WTC11 (cell line): ENCODE results near the gene GPRC6A. TPM values are rescaled to one million over a fixed set of nuclear protein-coding genes. Genes with fewer than 3 reads are reported as not detected.

Source experiments
- ATAC-seq: fragments of 200-7000 bp; cut with Tn5 transposase; 2 replicates; pipeline ENCODE4 v1.10.0; 2021; ENCODE audit warnings: mild to moderate bottlenecking, moderate library complexity
- CTCF ChIA-PET: fragments of 300-600 bp; sonication (Branson Sonifier 250); formaldehyde crosslinking; loops from one replicate; lab custom pipeline; 2021; ENCODE audit warnings: antibody characterized with exemption; lab: Charles Lee
- POLR2A ChIA-PET: fragments of 350-600 bp; sonication (Branson Sonifier 250); formaldehyde crosslinking; loops from one replicate; lab custom pipeline; 2021; ENCODE audit warnings: antibody characterized with exemption; lab: Charles Lee
- DNase-seq: peaks from one replicate; pipeline ENCODE4 v3.0.0; 2021; ENCODE audit warnings: low spot score
- H3K27ac Mint-ChIP-seq: 2 replicates; pipeline ENCODE4 v1.8.0; 2021; ENCODE audit warnings: mixed read lengths
- H3K27me3 Mint-ChIP-seq: 2 replicates; pipeline ENCODE4 v1.8.0; 2021; ENCODE audit warnings: low read depth, mild to moderate bottlenecking, moderate library complexity, mixed read lengths
- H3K36me3 Mint-ChIP-seq: 2 replicates; pipeline ENCODE4 v1.8.0; 2021; ENCODE audit warnings: mixed read lengths
- H3K4me1 Mint-ChIP-seq: 2 replicates; pipeline ENCODE4 v1.8.0; 2022; ENCODE audit warnings: mixed read lengths
- H3K4me3 Mint-ChIP-seq: 2 replicates; pipeline ENCODE4 v1.8.0; 2021; ENCODE audit warnings: mild to moderate bottlenecking, moderate library complexity, mixed read lengths
- H3K9me3 Mint-ChIP-seq: 2 replicates; pipeline ENCODE4 v1.8.0; 2021; ENCODE audit warnings: mixed read lengths
- CREM ChIP-seq: sonication (generic); formaldehyde crosslinking; IDR thresholded peaks from 2 replicates; pipeline ENCODE4 v1.8.1; 2022; ENCODE audit warnings: mild to moderate bottlenecking, missing genetic modification reagents, moderate library complexity
- ELF4 ChIP-seq: sonication (generic); formaldehyde crosslinking; IDR thresholded peaks from 2 replicates; pipeline ENCODE4 v1.8.1; 2022; ENCODE audit warnings: low read depth, mild to moderate bottlenecking, moderate library complexity, missing genetic modification reagents
- ETV6 ChIP-seq: sonication (generic); formaldehyde crosslinking; IDR thresholded peaks from 2 replicates; pipeline ENCODE4 v1.8.1; 2022; ENCODE audit warnings: mild to moderate bottlenecking, missing genetic modification reagents
- FOXJ3 ChIP-seq: sonication (generic); formaldehyde crosslinking; IDR thresholded peaks from 2 replicates; pipeline ENCODE4 v1.9.0; 2021; ENCODE audit warnings: missing genetic modification reagents, mild to moderate bottlenecking, borderline replicate concordance
- FOXP1 ChIP-seq: sonication (generic); formaldehyde crosslinking; IDR thresholded peaks from 2 replicates; pipeline ENCODE4 v1.8.0; 2022; ENCODE audit warnings: missing genetic modification reagents, mild to moderate bottlenecking, moderate library complexity, borderline replicate concordance
- GTF2I ChIP-seq: fragments of 250-450 bp; sonication (Bioruptor Pico); conservative IDR thresholded peaks from 2 replicates; pipeline ENCODE4 v1.4.0; 2021; ENCODE audit warnings: mild to moderate bottlenecking
- KAT7 ChIP-seq: sonication (generic); formaldehyde crosslinking; IDR thresholded peaks from 2 replicates; pipeline ENCODE4 v1.8.1; 2023; ENCODE audit warnings: missing genetic modification reagents, mild to moderate bottlenecking, borderline replicate concordance
- MXD4 ChIP-seq: fragments of 250-450 bp; sonication (Bioruptor Pico); IDR thresholded peaks from 2 replicates; pipeline ENCODE4 v1.8.0; 2021; ENCODE audit warnings: mild to moderate bottlenecking, moderate library complexity, borderline replicate concordance
- NFATC4 ChIP-seq: fragments of 250-450 bp; sonication (Bioruptor Pico); IDR thresholded peaks from 2 replicates; pipeline ENCODE4 v1.9.0; 2021; ENCODE audit warnings: mild to moderate bottlenecking
- NR1H2 ChIP-seq: sonication (generic); formaldehyde crosslinking; IDR thresholded peaks from 2 replicates; pipeline ENCODE4 v1.9.0; 2021; ENCODE audit warnings: mild to moderate bottlenecking, moderate library complexity, missing genetic modification reagents
- OVOL2 ChIP-seq: fragments of 250-450 bp; sonication (Bioruptor Pico); IDR thresholded peaks from 2 replicates; pipeline ENCODE4 v1.9.0; 2021; ENCODE audit warnings: mild to moderate bottlenecking, borderline replicate concordance
- SOX15 ChIP-seq: fragments of 250-450 bp; sonication (Bioruptor Pico); IDR thresholded peaks from 2 replicates; pipeline ENCODE4 v1.9.0; 2021; ENCODE audit warnings: mild to moderate bottlenecking
- TCF7 ChIP-seq: sonication (generic); formaldehyde crosslinking; IDR thresholded peaks from 2 replicates; pipeline ENCODE4 v1.8.0; 2022; ENCODE audit warnings: mild to moderate bottlenecking, low read depth, missing genetic modification reagents, moderate library complexity
- ZNF232 ChIP-seq: sonication (generic); formaldehyde crosslinking; IDR thresholded peaks from 2 replicates; pipeline ENCODE4 v1.8.0; 2022; ENCODE audit warnings: mild to moderate bottlenecking, missing genetic modification reagents
- ZNF671 ChIP-seq: fragments of 250-450 bp; sonication (Bioruptor Pico); IDR thresholded peaks from 2 replicates; pipeline ENCODE4 v1.8.0; 2021; ENCODE audit warnings: mild to moderate bottlenecking
- total RNA-seq: library from RNA; stranded (reverse); gene quantifications from 3 replicates; pipeline ENCODE4 v1.2.3, GENCODE V29; 2021
- TF ChIP-seq, protein P1 (sequence below): sonication (generic); formaldehyde crosslinking; IDR thresholded peaks from 2 replicates; pipeline ENCODE4 v1.8.1; 2023; ENCODE audit warnings: mild to moderate bottlenecking, missing genetic modification reagents, borderline replicate concordance
- TF ChIP-seq, protein P2 (sequence below): sonication (generic); formaldehyde crosslinking; IDR thresholded peaks from 2 replicates; pipeline ENCODE4 v1.8.1; 2023; ENCODE audit warnings: mild to moderate bottlenecking, moderate library complexity, missing genetic modification reagents
- TF ChIP-seq, protein P3 (sequence below): sonication (generic); formaldehyde crosslinking; IDR thresholded peaks from 2 replicates; pipeline ENCODE4 v1.8.1; 2023; ENCODE audit warnings: mild to moderate bottlenecking, missing genetic modification reagents, moderate library complexity
- TF ChIP-seq, protein P4 (sequence below): fragments of 200-600 bp; IDR thresholded peaks from 2 replicates; pipeline ENCODE4 v1.8.0; 2022; ENCODE audit warnings: antibody characterized with exemption
- TF ChIP-seq, protein P5 (sequence below): sonication (generic); formaldehyde crosslinking; IDR thresholded peaks from 2 replicates; pipeline ENCODE4 v1.8.0; 2023; ENCODE audit warnings: mild to moderate bottlenecking, missing genetic modification reagents

Gene GPRC6A
- total RNA-seq, 1 experiment from 2014 or later = 0.17 TPM

DNA sequence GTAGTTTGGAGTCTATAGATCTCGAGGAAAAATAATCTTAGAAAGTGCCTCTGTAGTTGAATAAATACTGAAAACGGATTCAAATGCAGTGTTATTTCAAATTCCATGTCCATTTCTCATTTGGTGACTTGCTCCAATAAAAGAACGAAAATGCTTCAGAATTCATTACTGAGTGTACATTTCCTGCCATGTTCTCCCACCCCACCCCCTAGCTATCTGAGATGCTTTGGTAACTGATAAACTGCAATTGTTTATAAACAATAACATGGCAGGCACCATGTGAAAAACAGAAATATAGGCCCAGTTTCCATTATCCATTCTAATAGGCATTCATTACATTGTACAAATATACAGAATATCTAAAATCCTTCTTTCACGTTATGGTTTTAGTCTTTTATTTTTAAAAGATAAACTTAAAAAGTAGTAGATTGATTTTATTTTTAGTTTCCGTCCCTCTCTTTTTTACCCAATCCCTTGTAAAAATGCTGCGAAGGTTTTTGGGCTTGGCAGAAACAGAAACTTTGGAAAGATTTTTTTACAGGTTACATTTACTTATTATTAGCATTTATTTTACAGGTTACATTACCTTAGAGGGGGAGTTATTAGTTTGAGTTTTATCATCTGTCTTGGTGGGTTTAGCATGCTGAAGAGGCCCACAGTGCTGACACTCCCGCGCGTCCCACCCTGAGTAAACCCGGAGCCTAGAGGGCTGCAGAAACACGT, 64.8 kb downstream of the GPRC6A start:
- CTCF ChIA-PET = interaction anchor here (1.5 to 2.0 kb wide), 2 partner anchors 14 to 113 kb away, joined by 3 to 12 read pairs; partner anchors contain the start of gene RFX6
- ATAC-seq (peak; percentile 29), DNase-seq (no peak)
- H3K9me3 Mint-ChIP-seq = peaks cover 3% of the 10 kb centered on the region; the same call in 1 of the 2 replicates
- TF ChIP-seq ELF4 (no peak), NR1H2 (CRISPR knock-in tag) (no peak), SOX15 (CRISPR knock-in tag) (no peak), GTF2I (no peak), OVOL2 (CRISPR knock-in tag) (no peak), MXD4 (CRISPR knock-in tag) (no peak), FOXP1 (CRISPR knock-in tag) (no peak), FOXJ3 (CRISPR knock-in tag) (no peak), TCF7 (CRISPR knock-in tag) (no peak), ZNF232 (no peak), ETV6 (CRISPR knock-in tag) (no peak), NFATC4 (CRISPR knock-in tag) (no peak), CREM (CRISPR knock-in tag) (no peak), ZNF671 (CRISPR knock-in tag) (no peak), KAT7 (no peak)
- TF ChIP-seq, protein P1, sequence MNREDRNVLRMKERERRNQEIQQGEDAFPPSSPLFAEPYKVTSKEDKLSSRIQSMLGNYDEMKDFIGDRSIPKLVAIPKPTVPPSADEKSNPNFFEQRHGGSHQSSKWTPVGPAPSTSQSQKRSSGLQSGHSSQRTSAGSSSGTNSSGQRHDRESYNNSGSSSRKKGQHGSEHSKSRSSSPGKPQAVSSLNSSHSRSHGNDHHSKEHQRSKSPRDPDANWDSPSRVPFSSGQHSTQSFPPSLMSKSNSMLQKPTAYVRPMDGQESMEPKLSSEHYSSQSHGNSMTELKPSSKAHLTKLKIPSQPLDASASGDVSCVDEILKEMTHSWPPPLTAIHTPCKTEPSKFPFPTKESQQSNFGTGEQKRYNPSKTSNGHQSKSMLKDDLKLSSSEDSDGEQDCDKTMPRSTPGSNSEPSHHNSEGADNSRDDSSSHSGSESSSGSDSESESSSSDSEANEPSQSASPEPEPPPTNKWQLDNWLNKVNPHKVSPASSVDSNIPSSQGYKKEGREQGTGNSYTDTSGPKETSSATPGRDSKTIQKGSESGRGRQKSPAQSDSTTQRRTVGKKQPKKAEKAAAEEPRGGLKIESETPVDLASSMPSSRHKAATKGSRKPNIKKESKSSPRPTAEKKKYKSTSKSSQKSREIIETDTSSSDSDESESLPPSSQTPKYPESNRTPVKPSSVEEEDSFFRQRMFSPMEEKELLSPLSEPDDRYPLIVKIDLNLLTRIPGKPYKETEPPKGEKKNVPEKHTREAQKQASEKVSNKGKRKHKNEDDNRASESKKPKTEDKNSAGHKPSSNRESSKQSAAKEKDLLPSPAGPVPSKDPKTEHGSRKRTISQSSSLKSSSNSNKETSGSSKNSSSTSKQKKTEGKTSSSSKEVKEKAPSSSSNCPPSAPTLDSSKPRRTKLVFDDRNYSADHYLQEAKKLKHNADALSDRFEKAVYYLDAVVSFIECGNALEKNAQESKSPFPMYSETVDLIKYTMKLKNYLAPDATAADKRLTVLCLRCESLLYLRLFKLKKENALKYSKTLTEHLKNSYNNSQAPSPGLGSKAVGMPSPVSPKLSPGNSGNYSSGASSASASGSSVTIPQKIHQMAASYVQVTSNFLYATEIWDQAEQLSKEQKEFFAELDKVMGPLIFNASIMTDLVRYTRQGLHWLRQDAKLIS (CRISPR knock-in tag) = no peak
- TF ChIP-seq, protein P2, sequence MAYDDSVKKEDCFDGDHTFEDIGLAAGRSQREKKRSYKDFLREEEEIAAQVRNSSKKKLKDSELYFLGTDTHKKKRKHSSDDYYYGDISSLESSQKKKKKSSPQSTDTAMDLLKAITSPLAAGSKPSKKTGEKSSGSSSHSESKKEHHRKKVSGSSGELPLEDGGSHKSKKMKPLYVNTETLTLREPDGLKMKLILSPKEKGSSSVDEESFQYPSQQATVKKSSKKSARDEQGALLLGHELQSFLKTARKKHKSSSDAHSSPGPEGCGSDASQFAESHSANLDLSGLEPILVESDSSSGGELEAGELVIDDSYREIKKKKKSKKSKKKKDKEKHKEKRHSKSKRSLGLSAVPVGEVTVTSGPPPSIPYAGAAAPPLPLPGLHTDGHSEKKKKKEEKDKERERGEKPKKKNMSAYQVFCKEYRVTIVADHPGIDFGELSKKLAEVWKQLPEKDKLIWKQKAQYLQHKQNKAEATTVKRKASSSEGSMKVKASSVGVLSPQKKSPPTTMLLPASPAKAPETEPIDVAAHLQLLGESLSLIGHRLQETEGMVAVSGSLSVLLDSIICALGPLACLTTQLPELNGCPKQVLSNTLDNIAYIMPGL (CRISPR knock-in tag) = no peak
- TF ChIP-seq, protein P3, sequence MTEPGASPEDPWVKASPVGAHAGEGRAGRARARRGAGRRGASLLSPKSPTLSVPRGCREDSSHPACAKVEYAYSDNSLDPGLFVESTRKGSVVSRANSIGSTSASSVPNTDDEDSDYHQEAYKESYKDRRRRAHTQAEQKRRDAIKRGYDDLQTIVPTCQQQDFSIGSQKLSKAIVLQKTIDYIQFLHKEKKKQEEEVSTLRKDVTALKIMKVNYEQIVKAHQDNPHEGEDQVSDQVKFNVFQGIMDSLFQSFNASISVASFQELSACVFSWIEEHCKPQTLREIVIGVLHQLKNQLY = no peak
- TF ChIP-seq, protein P4, sequence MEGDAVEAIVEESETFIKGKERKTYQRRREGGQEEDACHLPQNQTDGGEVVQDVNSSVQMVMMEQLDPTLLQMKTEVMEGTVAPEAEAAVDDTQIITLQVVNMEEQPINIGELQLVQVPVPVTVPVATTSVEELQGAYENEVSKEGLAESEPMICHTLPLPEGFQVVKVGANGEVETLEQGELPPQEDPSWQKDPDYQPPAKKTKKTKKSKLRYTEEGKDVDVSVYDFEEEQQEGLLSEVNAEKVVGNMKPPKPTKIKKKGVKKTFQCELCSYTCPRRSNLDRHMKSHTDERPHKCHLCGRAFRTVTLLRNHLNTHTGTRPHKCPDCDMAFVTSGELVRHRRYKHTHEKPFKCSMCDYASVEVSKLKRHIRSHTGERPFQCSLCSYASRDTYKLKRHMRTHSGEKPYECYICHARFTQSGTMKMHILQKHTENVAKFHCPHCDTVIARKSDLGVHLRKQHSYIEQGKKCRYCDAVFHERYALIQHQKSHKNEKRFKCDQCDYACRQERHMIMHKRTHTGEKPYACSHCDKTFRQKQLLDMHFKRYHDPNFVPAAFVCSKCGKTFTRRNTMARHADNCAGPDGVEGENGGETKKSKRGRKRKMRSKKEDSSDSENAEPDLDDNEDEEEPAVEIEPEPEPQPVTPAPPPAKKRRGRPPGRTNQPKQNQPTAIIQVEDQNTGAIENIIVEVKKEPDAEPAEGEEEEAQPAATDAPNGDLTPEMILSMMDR = no peak
- TF ChIP-seq, protein P5, sequence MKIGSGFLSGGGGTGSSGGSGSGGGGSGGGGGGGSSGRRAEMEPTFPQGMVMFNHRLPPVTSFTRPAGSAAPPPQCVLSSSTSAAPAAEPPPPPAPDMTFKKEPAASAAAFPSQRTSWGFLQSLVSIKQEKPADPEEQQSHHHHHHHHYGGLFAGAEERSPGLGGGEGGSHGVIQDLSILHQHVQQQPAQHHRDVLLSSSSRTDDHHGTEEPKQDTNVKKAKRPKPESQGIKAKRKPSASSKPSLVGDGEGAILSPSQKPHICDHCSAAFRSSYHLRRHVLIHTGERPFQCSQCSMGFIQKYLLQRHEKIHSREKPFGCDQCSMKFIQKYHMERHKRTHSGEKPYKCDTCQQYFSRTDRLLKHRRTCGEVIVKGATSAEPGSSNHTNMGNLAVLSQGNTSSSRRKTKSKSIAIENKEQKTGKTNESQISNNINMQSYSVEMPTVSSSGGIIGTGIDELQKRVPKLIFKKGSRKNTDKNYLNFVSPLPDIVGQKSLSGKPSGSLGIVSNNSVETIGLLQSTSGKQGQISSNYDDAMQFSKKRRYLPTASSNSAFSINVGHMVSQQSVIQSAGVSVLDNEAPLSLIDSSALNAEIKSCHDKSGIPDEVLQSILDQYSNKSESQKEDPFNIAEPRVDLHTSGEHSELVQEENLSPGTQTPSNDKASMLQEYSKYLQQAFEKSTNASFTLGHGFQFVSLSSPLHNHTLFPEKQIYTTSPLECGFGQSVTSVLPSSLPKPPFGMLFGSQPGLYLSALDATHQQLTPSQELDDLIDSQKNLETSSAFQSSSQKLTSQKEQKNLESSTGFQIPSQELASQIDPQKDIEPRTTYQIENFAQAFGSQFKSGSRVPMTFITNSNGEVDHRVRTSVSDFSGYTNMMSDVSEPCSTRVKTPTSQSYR (CRISPR knock-in tag) = no peak
- peak overlapping the region; percentile 74 for H3K4me3 Mint-ChIP-seq
- H3K27me3 Mint-ChIP-seq = peaks cover 45% of the 10 kb centered on the region
- POLR2A ChIA-PET = no interaction called here
- no peaks in the 10 kb centered on the region for H3K36me3 Mint-ChIP-seq
- no peak overlapping the region for H3K27ac Mint-ChIP-seq
- H3K4me1 Mint-ChIP-seq = peaks cover 14% of the 10 kb centered on the region
